GM18873 (cell line): ENCODE measurements around the gene DOK3.

ENCODE experiments used
- ATAC-seq: cut with Tn5 transposase; IDR thresholded peaks from one replicate; pipeline ENCODE4 v1.9.1; 2021; ENCODE audit warnings: mild to moderate bottlenecking, moderate library complexity, moderate number of reproducible peaks; ENCODE audit not compliant: unreplicated experiment, low FRiP score

The DOK3 gene

GRCh38 chr5:177501874-177502678 lies 7.5 kb downstream of the DOK3 start:
- ATAC-seq: no peak

GRCh38 chr5:177500685-177501522 lies 8.7 kb downstream of the DOK3 start:
- no peak for ATAC-seq

- ATAC-seq: no peak
Measured at GRCh38 chr5:177499842-177500241, 9.8 kb downstream of the DOK3 start.

GRCh38 chr5:177498013-177498787 lies 11.4 kb downstream of the DOK3 start:
- no peak for ATAC-seq

GRCh38 chr5:177497292-177498012 lies 12.2 kb downstream of the DOK3 start, which contains the start of gene PDLIM7:
Gene PDLIM7 (minus strand): TSS chr5:177497604. CDS start chr5:177496512, 1,092 bp downstream.
- ATAC-seq: peak; percentile 62

GRCh38 chr5:177496727-177497291 lies 12.8 kb downstream of the DOK3 start:
- ATAC-seq: no peak

GRCh38 chr5:177496070-177496726 lies 13.4 kb downstream of the DOK3 start:
- no peak for ATAC-seq

- no peak for ATAC-seq
Measured at GRCh38 chr5:177495243-177496060, 14.2 kb downstream of the DOK3 start.

GRCh38 chr5:177494346-177495195 lies 15.1 kb downstream of the DOK3 start:
- no peak for ATAC-seq

GRCh38 chr5:177493795-177494345 lies 15.8 kb downstream of the DOK3 start:
- ATAC-seq: no peak

GRCh38 chr5:177492841-177493240 lies 16.8 kb downstream of the DOK3 start:
- ATAC-seq: no peak

GRCh38 chr5:177491983-177492746 lies 17.5 kb downstream of the DOK3 start:
- ATAC-seq: no peak

- no peak for ATAC-seq
Measured at GRCh38 chr5:177491429-177491945, 18.1 kb downstream of the DOK3 start.

GRCh38 chr5:177490992-177491391 lies 18.6 kb downstream of the DOK3 start:
- no peak for ATAC-seq

- ATAC-seq: no peak
Measured at GRCh38 chr5:177490311-177490991, 19.2 kb downstream of the DOK3 start.
